Placental epithelial cell (primary cell): Measurements from ENCODE around the gene ZNF223. TPM values are rescaled to one million over a fixed set of nuclear protein-coding genes. Genes with fewer than 3 reads are reported as not detected.

Experiments
- small RNA-seq: library from RNA; depleted of rRNA; stranded (forward); fragments of <200 nt; gene quantifications from one replicate; pipeline ENCODE3, GENCODE V24; 2012
- total RNA-seq: library from RNA; depleted of rRNA; stranded (reverse); fragments of >200 nt; gene quantifications from 2 replicates; pipeline ENCODE4 v1.2.3, GENCODE V29; 2012

ZNF223 gene
- total RNA-seq = 7.5 and 7.9 TPM in 2 replicates

GRCh38 chr19:44051650-44052402 lies at the start of gene ZNF223:
ZNF223 (plus strand) TSS chr19:44052036; CDS start chr19:44055177, 3,141 bp downstream.

GRCh38 chr19:44002566-44003460 lies 49.0 kb upstream of the ZNF223 start, which contains the start of gene ZNF230:
ZNF230 (plus strand) TSS chr19:44002957; CDS start chr19:44007079, 4,122 bp downstream.

GRCh38 chr19:44025217-44025936 lies 26.5 kb upstream of the ZNF223 start, which contains the start of gene ZNF222:
ZNF222 (plus strand) TSS chr19:44025379; CDS start chr19:44025437, 58 bp downstream.

GRCh38 chr19:44071824-44072542 lies 20.1 kb downstream of the ZNF223 start, which contains the start of gene ZNF284:
ZNF284 (plus strand) TSS chr19:44072159; CDS start chr19:44076390, 4,231 bp downstream.

GRCh38 chr19:44093931-44094765 lies 42.3 kb downstream of the ZNF223 start, which contains the start of gene ZNF224:
ZNF224 (plus strand) TSS chr19:44094361; CDS start chr19:44097874, 3,513 bp downstream.

GRCh38 chr19:44113138-44113783 lies 61.4 kb downstream of the ZNF223 start, which contains the start of gene ZNF225:
ZNF225 (plus strand) TSS chr19:44113399; CDS start chr19:44115828, 2,429 bp downstream.

Small RNAs within 50 kb of the gene (small RNA-seq; reads per million reads assigned to genes)
- gene RNU6-902P = not detected

Other genes with a start within 250 kb of the ZNF223 start
- gene LYPD5, start 249.6 kb upstream of the ZNF223 start, total RNA-seq = 10.8 and 12.2 TPM in 2 replicates
- 14.7 and 18.8 TPM in 2 replicates for gene ZNF283, start 224.7 kb upstream of the ZNF223 start, total RNA-seq
- gene ZNF404, start 168.1 kb upstream of the ZNF223 start, total RNA-seq = 1.4 and 4.3 TPM in 2 replicates
- gene ZNF45, start 116.8 kb upstream of the ZNF223 start, total RNA-seq = 14.3 and 18.1 TPM in 2 replicates
- gene ZNF221, start 100.8 kb upstream of the ZNF223 start, total RNA-seq = 7.0 and 7.9 TPM in 2 replicates
- gene ZNF155, start 67.8 kb upstream of the ZNF223 start, total RNA-seq = 6.3 and 7.1 TPM in 2 replicates
- gene ZNF230, start 49.1 kb upstream of the ZNF223 start, total RNA-seq = 3.6 and 7.1 TPM in 2 replicates
- 4.3 and 6.0 TPM in 2 replicates for gene ZNF222, start 26.7 kb upstream of the ZNF223 start, total RNA-seq
- 4.8 and 5.1 TPM in 2 replicates for gene ZNF284, start 20.1 kb downstream of the ZNF223 start, total RNA-seq
- 26.7 and 40.0 TPM in 2 replicates for gene ZNF224, start 42.3 kb downstream of the ZNF223 start, total RNA-seq
- gene ZNF225, start 61.4 kb downstream of the ZNF223 start, total RNA-seq = 4.4 and 8.6 TPM in 2 replicates
- gene ZNF234, start 89.5 kb downstream of the ZNF223 start, total RNA-seq = 11.0 and 13.7 TPM in 2 replicates
- gene ZNF226, start 113.1 kb downstream of the ZNF223 start, total RNA-seq = 12.0 and 26.7 TPM in 2 replicates
- 12.0 and 23.2 TPM in 2 replicates for gene ZNF227, start 160.5 kb downstream of the ZNF223 start, total RNA-seq
- 0.39 TPM in 1 of 2 replicates, not detected in the other for gene ZNF233, start 207.8 kb downstream of the ZNF223 start, total RNA-seq